MG63 (cell line): Measurements from ENCODE around the gene PGF. TPM values are rescaled to one million over a fixed set of nuclear protein-coding genes. Genes with fewer than 3 reads are reported as not detected.

Experiments used
- DNase-seq: peaks from one replicate; pipeline ENCODE4 v3.0.0-alpha.2; 2020
- H3K27me3 ChIP-seq: fragments of 250-450 bp; sonication (Bioruptor Pico); 2 replicates; pipeline ENCODE4 v1.5.1; 2020; ENCODE audit warnings: mild to moderate bottlenecking, moderate library complexity
- H3K36me3 ChIP-seq: fragments of 250-450 bp; sonication (Bioruptor Pico); 2 replicates; pipeline ENCODE4 v1.5.1; 2020; ENCODE audit warnings: mild to moderate bottlenecking, moderate library complexity
- H3K4me3 ChIP-seq: fragments of 250-450 bp; sonication (Bioruptor Pico); 2 replicates; pipeline ENCODE4 v1.5.1; 2020; ENCODE audit warnings: mild to moderate bottlenecking, moderate library complexity
- H3K9me3 ChIP-seq: fragments of 250-450 bp; sonication (Bioruptor Pico); 2 replicates; pipeline ENCODE4 v1.5.1; 2020; ENCODE audit warnings: mild to moderate bottlenecking, moderate library complexity
- total RNA-seq: library from RNA; depleted of rRNA; stranded (reverse); fragments of >200 nt; shearing (Covaris generic); gene quantifications from 2 replicates; pipeline ENCODE4 v1.2.3, GENCODE V29; 2014; ENCODE audit warnings: low replicate concordance; rRNA removed

PGF gene
- total RNA-seq, 1 experiment from 2014 or later = 49.2 TPM

GRCh38 chr14:74906925-74907521 is 48.4 kb downstream of the PGF start:
- H3K27me3 ChIP-seq = no peaks in the 10 kb centered on the region
- DNase-seq = no peak

GRCh38 chr14:74905595-74906142 is 49.7 kb downstream of the PGF start:
- Histone ChIP-seq H3K9me3 (no peaks in the 10 kb centered on the region), H3K36me3 (peaks cover 5% of the 10 kb centered on the region), H3K27me3 (no peaks in the 10 kb centered on the region), H3K4me3 (no peak overlapping the region)
- peak; percentile 35 for DNase-seq

More at GRCh38 chr14:74906925-74907521, 48.4 kb downstream of the PGF start:
- Histone ChIP-seq H3K36me3 (peaks cover 3% of the 10 kb centered on the region; the same call in 1 of the 2 replicates), H3K9me3 (no peaks in the 10 kb centered on the region), H3K4me3 (no peak overlapping the region)

GRCh38 chr14:74904635-74905503 is 50.5 kb downstream of the PGF start:
- no peak for DNase-seq
- H3K27me3 ChIP-seq = no peaks in the 10 kb centered on the region
- H3K36me3 ChIP-seq = peaks cover 13% of the 10 kb centered on the region
- H3K4me3 ChIP-seq = no peak overlapping the region
- no peaks in the 10 kb centered on the region for H3K9me3 ChIP-seq

DNA sequence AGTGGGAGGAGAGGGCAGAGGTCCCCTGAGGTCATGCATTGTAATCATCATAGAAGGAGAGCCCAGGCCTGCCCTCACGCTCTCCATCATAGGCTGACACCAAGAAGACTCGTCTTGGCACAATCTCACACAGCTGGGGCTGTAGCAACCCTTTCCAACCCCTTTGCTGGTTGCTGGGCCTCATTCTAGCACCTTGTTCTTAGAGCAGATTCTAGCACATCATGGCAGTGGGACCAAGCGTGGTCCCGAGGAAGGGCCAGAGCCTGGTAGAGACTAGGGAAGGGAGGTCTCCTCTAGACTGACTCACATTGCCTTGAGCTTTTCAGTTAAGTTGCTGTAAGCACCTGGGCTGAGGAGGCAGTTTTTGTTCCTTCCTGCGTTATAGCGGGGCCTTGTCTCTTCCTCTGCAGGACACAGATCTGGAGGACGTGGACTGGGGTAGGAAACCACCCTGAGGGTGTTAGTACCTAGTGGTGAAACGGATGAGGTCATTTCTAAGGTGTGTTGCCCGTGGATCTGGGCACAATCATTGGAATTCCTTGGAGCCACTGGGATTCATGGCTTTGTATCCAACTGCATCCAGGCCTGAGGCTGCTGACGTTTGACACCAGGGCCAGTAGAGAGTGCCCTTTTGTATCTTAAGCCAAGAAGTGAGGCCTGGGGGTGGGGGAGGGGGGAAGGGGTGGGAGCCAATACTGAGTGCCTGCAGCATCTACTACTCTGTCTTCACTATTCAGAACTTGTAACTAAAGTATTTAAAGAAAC is 52.3 kb downstream of the PGF start:
- no peaks in the 10 kb centered on the region for H3K27me3 ChIP-seq
- H3K36me3 ChIP-seq = peaks cover 20% of the 10 kb centered on the region
- no peaks in the 10 kb centered on the region for H3K9me3 ChIP-seq
- H3K4me3 ChIP-seq = no peak overlapping the region
- no peak for DNase-seq

DNA sequence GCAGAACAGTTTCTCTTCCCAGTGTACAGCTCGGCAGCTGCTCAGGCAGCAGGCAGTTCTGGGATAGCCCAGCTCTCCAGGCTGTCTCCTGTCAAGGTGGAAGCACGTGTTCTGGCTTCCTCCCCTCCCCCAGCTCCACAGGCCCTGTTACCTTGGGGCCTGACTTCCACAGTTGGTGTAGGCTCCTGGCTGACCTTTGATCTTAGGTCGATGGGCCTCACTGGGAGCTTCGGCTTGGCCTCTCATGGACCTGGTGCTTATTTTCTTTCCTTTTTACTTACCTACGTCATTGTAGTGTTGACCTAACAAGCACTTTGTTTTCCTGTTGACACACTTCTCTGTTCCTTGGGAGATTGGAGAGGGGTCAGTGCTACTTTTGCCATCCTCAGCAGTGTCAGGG is 56.7 kb downstream of the PGF start:
- no peaks in the 10 kb centered on the region for H3K27me3 ChIP-seq
- H3K4me3 ChIP-seq = no peak overlapping the region
- peaks cover 43% of the 10 kb centered on the region for H3K36me3 ChIP-seq
- no peak for DNase-seq
- H3K9me3 ChIP-seq = no peaks in the 10 kb centered on the region

DNA sequence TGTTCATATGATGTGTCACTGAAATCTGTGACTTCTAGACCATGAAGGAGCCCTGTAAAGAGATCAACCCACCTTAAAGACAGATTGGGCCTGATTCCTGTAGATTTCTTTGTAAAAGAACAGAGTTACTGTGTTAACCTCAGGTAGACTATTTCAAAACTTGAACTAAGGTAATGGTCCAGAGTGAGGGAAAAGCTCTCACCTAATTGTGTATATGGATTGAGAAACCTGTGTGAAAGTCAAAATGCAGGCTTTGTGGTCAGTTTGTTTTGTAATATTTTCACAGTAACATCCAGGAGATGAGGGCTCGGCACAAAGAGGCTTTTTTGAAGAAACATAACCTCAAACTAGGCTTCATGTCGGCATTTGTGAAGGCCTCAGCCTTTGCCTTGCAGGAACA is 57.3 kb downstream of the PGF start:
- peaks cover 46% of the 10 kb centered on the region for H3K36me3 ChIP-seq
- H3K4me3 ChIP-seq = no peak overlapping the region
- no peak for DNase-seq
- H3K9me3 ChIP-seq = no peaks in the 10 kb centered on the region
- no peaks in the 10 kb centered on the region for H3K27me3 ChIP-seq

- H3K4me3 ChIP-seq = no peak overlapping the region
- H3K9me3 ChIP-seq = no peaks in the 10 kb centered on the region
- no peak for DNase-seq
- H3K27me3 ChIP-seq = no peaks in the 10 kb centered on the region
- peaks cover 50% of the 10 kb centered on the region for H3K36me3 ChIP-seq
Measured at GRCh38 chr14:74897642-74898041, 57.8 kb downstream of the PGF start.

DNA sequence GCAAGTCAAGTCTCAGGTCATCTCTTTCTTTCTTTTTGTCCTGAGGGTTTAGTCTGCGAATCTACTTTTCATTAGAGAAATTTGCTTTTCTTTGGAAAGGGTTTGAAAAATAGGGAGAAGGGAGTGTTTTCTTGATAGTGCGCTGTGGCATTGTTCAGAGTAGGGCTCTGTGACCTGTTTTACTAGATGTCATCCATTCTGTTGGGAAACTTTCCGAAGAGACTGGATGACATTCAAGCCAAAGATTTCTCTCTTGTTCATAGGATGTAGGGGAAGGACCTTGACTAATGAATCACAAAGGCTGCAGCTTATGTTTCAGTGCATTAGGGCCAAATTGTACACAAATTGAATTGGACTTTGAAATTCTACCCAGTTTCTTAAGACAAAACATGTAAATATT is 59.0 kb downstream of the PGF start:
- H3K36me3 ChIP-seq = peaks cover 59% of the 10 kb centered on the region
- no peaks in the 10 kb centered on the region for H3K27me3 ChIP-seq
- H3K9me3 ChIP-seq = no peaks in the 10 kb centered on the region
- DNase-seq = no peak
- no peak overlapping the region for H3K4me3 ChIP-seq

DNA sequence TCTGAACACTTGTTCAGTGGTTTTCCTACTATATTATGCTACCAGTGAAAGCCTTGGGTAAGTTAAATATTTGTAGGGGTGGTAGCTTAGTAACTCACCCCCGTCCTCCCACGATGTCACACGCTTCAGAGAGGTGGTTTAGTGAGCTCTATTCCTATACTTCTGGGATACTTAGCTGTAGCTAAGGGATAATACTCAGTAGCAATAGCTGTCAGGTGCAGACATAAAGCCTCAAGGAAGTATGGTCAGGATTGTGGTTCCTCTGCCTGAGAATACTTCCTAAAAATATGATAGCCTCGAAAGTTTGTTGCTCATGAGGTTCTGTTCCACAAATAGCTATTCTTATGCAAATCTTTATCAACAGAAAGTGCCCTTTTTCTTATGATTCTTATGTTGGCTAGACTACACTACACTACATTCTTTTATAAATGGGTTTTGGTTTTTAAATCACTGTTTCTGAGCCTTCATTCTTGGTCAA is 61.7 kb downstream of the PGF start:
- no peak for DNase-seq
- no peaks in the 10 kb centered on the region for H3K9me3 ChIP-seq
- peaks cover 58% of the 10 kb centered on the region for H3K36me3 ChIP-seq
- H3K4me3 ChIP-seq = no peak overlapping the region
- no peaks in the 10 kb centered on the region for H3K27me3 ChIP-seq

GRCh38 chr14:74892745-74893144 is 62.7 kb downstream of the PGF start:
- Histone ChIP-seq H3K4me3 (no peak overlapping the region), H3K9me3 (no peaks in the 10 kb centered on the region), H3K36me3 (peaks cover 60% of the 10 kb centered on the region), H3K27me3 (no peaks in the 10 kb centered on the region)
- DNase-seq = no peak

GRCh38 chr14:74891870-74892269 is 63.5 kb downstream of the PGF start:
- peak; percentile 15 for DNase-seq
- Histone ChIP-seq H3K36me3 (peaks cover 57% of the 10 kb centered on the region), H3K9me3 (no peaks in the 10 kb centered on the region), H3K4me3 (no peak overlapping the region), H3K27me3 (no peaks in the 10 kb centered on the region)

Other genes with a start within 250 kb of the PGF start
- gene AREL1, start 242.5 kb downstream of the PGF start, total RNA-seq = 4.9 and 11.6 TPM in 2 replicates
- 44.2 and 92.7 TPM in 2 replicates for gene FCF1, start 242.5 kb downstream of the PGF start, total RNA-seq
- gene YLPM1, start 192.3 kb downstream of the PGF start, total RNA-seq = 3.9 and 4.5 TPM in 2 replicates
- not detected in 2 replicates for gene PROX2, start 79.5 kb downstream of the PGF start, total RNA-seq
- 38.7 and 52.6 TPM in 2 replicates for gene DLST, start 73.7 kb downstream of the PGF start, total RNA-seq
- gene RPS6KL1, start 32.3 kb downstream of the PGF start, total RNA-seq = 5.4 and 11.3 TPM in 2 replicates
- 48.2 and 87.3 TPM in 2 replicates for gene EIF2B2, start 47.3 kb upstream of the PGF start, total RNA-seq
- gene MLH3, start 95.9 kb upstream of the PGF start, total RNA-seq = 9.0 and 9.1 TPM in 2 replicates
- gene ACYP1, start 108.4 kb upstream of the PGF start, total RNA-seq = 10.8 and 53.9 TPM in 2 replicates
- gene ZC2HC1C, start 114.0 kb upstream of the PGF start, total RNA-seq = 0.99 TPM in 1 of 2 replicates, not detected in the other
- 19.7 and 67.7 TPM in 2 replicates for gene NEK9, start 171.5 kb upstream of the PGF start, total RNA-seq
- gene TMED10, start 221.0 kb upstream of the PGF start, total RNA-seq = 125 and 134 TPM in 2 replicates